Naive thymus-derived CD4-positive, alpha-beta T cell (primary cell): ENCODE measurements around the gene ARID1A. TPM values are rescaled to one million over a fixed set of nuclear protein-coding genes. Genes with fewer than 3 reads are reported as not detected.
A peak's percentile ranks its signal among the peaks of the same experiment; 100 is the strongest.

Experiments used
- ATAC-seq: fragments of 150-1000 bp; cut with Tn5 transposase; 2 replicates; pipeline ENCODE4 v1.10.0; 2021; ENCODE audit warnings: mild to moderate bottlenecking, moderate library complexity
- CTCF ChIA-PET: fragments of 350-600 bp; sonication (Branson Sonifier 250); formaldehyde crosslinking; loops from one replicate; lab custom pipeline; 2021; ENCODE audit warnings: antibody characterized with exemption; lab: Charles Lee
- POLR2A ChIA-PET: fragments of 350-600 bp; sonication (Branson Sonifier 250); formaldehyde crosslinking; loops from one replicate; lab custom pipeline; 2021; ENCODE audit warnings: antibody characterized with exemption, inconsistent platforms; lab: Charles Lee
- DNase-seq, 9 donors: peaks; one replicate each; pipeline versions ENCODE4 v3.0.0 to v3.0.0-alpha.2; 2020 to 2022; ENCODE audit warnings: mixed read lengths in 1 of 9
- H3K27ac ChIP-seq: one replicate; pipeline ENCODE4 v1.7.0; 2013; ENCODE audit warnings: mild to moderate bottlenecking, low read depth, low read length, moderate library complexity
- H3K27me3 ChIP-seq, 2 donors: one replicate each; pipeline ENCODE4 v1.7.0; 2013; ENCODE audit warnings: low read length in 2 of 2, mild to moderate bottlenecking in 2 of 2, moderate library complexity in 2 of 2; ENCODE audit not compliant: control insufficient read depth in 2 of 2, insufficient read depth in 2 of 2
- H3K36me3 ChIP-seq, 3 experiments: 1 replicate in 2 of 3; 2 replicates in 1 of 3; pipeline ENCODE4 v1.7.0; 2013; ENCODE audit warnings: low read length in 3 of 3, mild to moderate bottlenecking in 3 of 3, moderate library complexity in 1 of 3; ENCODE audit not compliant: insufficient read depth in 3 of 3, control insufficient read depth in 2 of 3
- H3K4me1 ChIP-seq, 2 donors: one replicate each; pipeline ENCODE4 v1.7.0; 2013; ENCODE audit warnings: low read length in 2 of 2, mild to moderate bottlenecking in 2 of 2, moderate library complexity in 1 of 2; ENCODE audit not compliant: control insufficient read depth in 2 of 2, insufficient read depth in 2 of 2
- H3K4me3 ChIP-seq: 2 replicates; pipeline ENCODE4 v1.7.0; 2013; ENCODE audit warnings: mild to moderate bottlenecking, low read length
- H3K9me3 ChIP-seq, 3 experiments: 1 replicate in 2 of 3; 2 replicates in 1 of 3; pipeline ENCODE4 v1.7.0; 2013; ENCODE audit warnings: low read length in 3 of 3; ENCODE audit not compliant: control insufficient read depth in 2 of 3
- H3K27ac Mint-ChIP-seq, 9 donors: one replicate each; pipeline ENCODE4 v1.8.0; 2020 to 2022; ENCODE audit warnings: mixed read lengths in 9 of 9, mild to moderate bottlenecking in 8 of 9, moderate library complexity in 5 of 9, inconsistent platforms in 2 of 9
- H3K27me3 Mint-ChIP-seq, 5 donors: one replicate each; pipeline ENCODE4 v1.8.0; 2021 to 2022; ENCODE audit warnings: mixed read lengths in 5 of 5, mild to moderate bottlenecking in 1 of 5
- H3K36me3 Mint-ChIP-seq, 5 donors: one replicate each; pipeline ENCODE4 v1.8.0; 2020 to 2022; ENCODE audit warnings: mixed read lengths in 5 of 5, mild to moderate bottlenecking in 3 of 5, inconsistent platforms in 1 of 5
- H3K4me1 Mint-ChIP-seq, 7 donors: one replicate each; pipeline ENCODE4 v1.8.0; 2020 to 2022; ENCODE audit warnings: mixed read lengths in 7 of 7, mild to moderate bottlenecking in 3 of 7, inconsistent platforms in 1 of 7
- H3K4me3 Mint-ChIP-seq, 10 donors: one replicate each; pipeline ENCODE4 v1.8.0; 2020 to 2022; ENCODE audit warnings: mild to moderate bottlenecking in 10 of 10, mixed read lengths in 10 of 10, moderate library complexity in 6 of 10, inconsistent platforms in 2 of 10
- H3K9me3 Mint-ChIP-seq, 11 donors: one replicate each; pipeline ENCODE4 v1.8.0; 2020 to 2022; ENCODE audit warnings: mixed read lengths in 11 of 11, mild to moderate bottlenecking in 4 of 11, inconsistent platforms in 1 of 11, moderate library complexity in 1 of 11
- intact Hi-C, 2 donors: fragments of 100-400 bp; cut with micrococcal nuclease; formaldehyde crosslinking; loops; one replicate each; pipeline ENCODE4 v1.15.1; 2023
- polyA plus RNA-seq, 2 donors: library from polyadenylated mRNA; unstranded; fragments of 300-500 nt; fragmentation: Illumina TruSeq; gene quantifications; one replicate each; pipeline ENCODE4 v1.2.3, GENCODE V29; 2021
- total RNA-seq, 6 experiments: library from RNA in 5 of 6; stranded (reverse) in 5 of 6; gene quantifications; 1 replicate in 5 of 6; 2 replicates in 1 of 6; pipeline ENCODE4 v1.2.3 and lab custom pipeline; 2021 to 2026

The ARID1A gene
- total and polyA plus RNA-seq, 7 experiments from 2014 or later, result 22.3 to 148 (median 127) TPM

- peaks cover 5 to 27% (median 13%) of the 10 kb centered on the region in 7 donors for H3K4me1 Mint-ChIP-seq
- ATAC-seq, result no peak
- Histone ChIP-seq H3K27me3 (no peaks in the 10 kb centered on the region), H3K9me3 (no peaks in the 10 kb centered on the region), H3K4me3 (no peak overlapping the region), H3K27ac (no peak overlapping the region), H3K4me1 (no peaks in the 10 kb centered on the region), H3K36me3 (peaks cover 35 to 98% (median 56%) of the 10 kb centered on the region in 3 experiments)
- ChIA-PET CTCF (no interaction called here), POLR2A (no interaction called here)
- DNase-seq, result no peak
- intact Hi-C loops, result no loop called here
- peaks cover 21 to 65% (median 49%) of the 10 kb centered on the region in 5 donors for H3K36me3 Mint-ChIP-seq
- peak overlapping the region in 6 of 9 donors; percentile 12 to 68 (median 34) for H3K27ac Mint-ChIP-seq
- H3K9me3 Mint-ChIP-seq, result no peaks in the 10 kb centered on the region
- no peaks in the 10 kb centered on the region for H3K27me3 Mint-ChIP-seq
- no peak overlapping the region for H3K4me3 Mint-ChIP-seq
Observed at GRCh38 chr1:26774462-26774861, 78.6 kb downstream of the ARID1A start.

GRCh38 chr1:26775666-26776065 lies 79.9 kb downstream of the ARID1A start:
- no peaks in the 10 kb centered on the region for H3K27me3 Mint-ChIP-seq
- no peaks in the 10 kb centered on the region for H3K9me3 Mint-ChIP-seq
- ATAC-seq (no peak), DNase-seq (no peak)
- peaks cover 21 to 66% (median 49%) of the 10 kb centered on the region in 5 donors for H3K36me3 Mint-ChIP-seq
- no peaks in the 10 kb centered on the region for H3K9me3 ChIP-seq
- CTCF ChIA-PET, result interaction anchor here (1.2 kb wide), 1 partner anchor 74 kb away, joined by 3 read pairs; no protein-coding TSS in a partner anchor
- POLR2A ChIA-PET, result interaction anchor here (1.7 kb wide), 1 partner anchor 12 kb away, joined by 7 read pairs; the partner anchor contains the start of gene PIGV
- H3K4me1 ChIP-seq, result no peaks in the 10 kb centered on the region
- no peaks in the 10 kb centered on the region for H3K27me3 ChIP-seq
- no peak overlapping the region for H3K4me3 ChIP-seq
- H3K27ac ChIP-seq, result no peak overlapping the region
- H3K27ac Mint-ChIP-seq, result peak overlapping the region in 6 of 9 donors; percentile 43 to 90 (median 62)
- intact Hi-C loops, result no loop called here
- H3K4me1 Mint-ChIP-seq, result peaks cover 5 to 26% (median 16%) of the 10 kb centered on the region in 7 donors
- H3K36me3 ChIP-seq, result peaks cover 33 to 98% (median 64%) of the 10 kb centered on the region in 3 experiments
- H3K4me3 Mint-ChIP-seq, result no peak overlapping the region

- no peak for ATAC-seq
- CTCF ChIA-PET, result interaction anchor here (0.6 to 2.3 kb wide), 3 partner anchors 10 to 102 kb away, joined by 3 to 8 read pairs (median 4); no protein-coding TSS in a partner anchor
- peaks cover 19 to 50% (median 28%) of the 10 kb centered on the region in 5 donors for H3K36me3 Mint-ChIP-seq
- H3K27ac ChIP-seq, result no peak overlapping the region
- intact Hi-C loops, result no loop called here
- H3K27me3 Mint-ChIP-seq, result no peaks in the 10 kb centered on the region
- no peaks in the 10 kb centered on the region for H3K9me3 ChIP-seq
- DNase-seq, result no peak
- peaks cover 12 to 65% (median 39%) of the 10 kb centered on the region in 3 experiments for H3K36me3 ChIP-seq
- H3K4me3 ChIP-seq, result no peak overlapping the region
- peaks cover 0 to under 1% of the 10 kb centered on the region in 2 donors for H3K4me1 ChIP-seq
- H3K4me1 Mint-ChIP-seq, result peaks cover 10 to 45% (median 41%) of the 10 kb centered on the region in 7 donors
- H3K9me3 Mint-ChIP-seq, result no peaks in the 10 kb centered on the region
- H3K27me3 ChIP-seq, result no peaks in the 10 kb centered on the region
- H3K4me3 Mint-ChIP-seq, result no peak overlapping the region
- peak overlapping the region in 7 of 9 donors; percentile 7 to 94 (median 69) for H3K27ac Mint-ChIP-seq
- POLR2A ChIA-PET, result interaction anchor here (1.9 to 2.9 kb wide), 3 partner anchors 9 to 111 kb away, joined by 4 to 19 read pairs (median 11); partner anchors contain the start of genes GPN2 and PIGV
Observed at GRCh38 chr1:26779098-26779668, 83.4 kb downstream of the ARID1A start.

GRCh38 chr1:26780344-26780957 lies 84.6 kb downstream of the ARID1A start:
- no peaks in the 10 kb centered on the region for H3K27me3 ChIP-seq
- H3K4me3 ChIP-seq, result no peak overlapping the region
- H3K27ac Mint-ChIP-seq, result peak overlapping the region in 5 of 9 donors; percentile 48 to 100 (median 74)
- H3K36me3 Mint-ChIP-seq, result peaks cover 11 to 37% (median 26%) of the 10 kb centered on the region in 5 donors
- CTCF ChIA-PET, result interaction anchor here (0.6 kb wide), 1 partner anchor 31 kb away, joined by 3 read pairs; no protein-coding TSS in a partner anchor
- peaks cover 2 to 52% (median 27%) of the 10 kb centered on the region in 3 experiments for H3K36me3 ChIP-seq
- H3K4me3 Mint-ChIP-seq, result no peak overlapping the region
- H3K9me3 Mint-ChIP-seq, result no peaks in the 10 kb centered on the region
- H3K9me3 ChIP-seq, result no peaks in the 10 kb centered on the region
- no peaks in the 10 kb centered on the region for H3K27me3 Mint-ChIP-seq
- POLR2A ChIA-PET, result interaction anchor here (1.3 to 2.9 kb wide), 3 partner anchors 8 to 87 kb away, joined by 4 to 19 read pairs (median 11); partner anchors contain the start of genes ARID1A and PIGV
- DNase-seq (no peak), ATAC-seq (no peak)
- peaks cover 19 to 57% (median 53%) of the 10 kb centered on the region in 7 donors for H3K4me1 Mint-ChIP-seq
- intact Hi-C loops, result no loop called here
- peaks cover 3 to 13% of the 10 kb centered on the region in 2 donors for H3K4me1 ChIP-seq
- H3K27ac ChIP-seq, result no peak overlapping the region

- no peaks in the 10 kb centered on the region for H3K9me3 Mint-ChIP-seq
- H3K27me3 Mint-ChIP-seq, result no peaks in the 10 kb centered on the region
- H3K4me3 ChIP-seq, result no peak overlapping the region
- H3K4me1 ChIP-seq, result peaks cover 12 to 22% of the 10 kb centered on the region in 2 donors
- H3K4me1 Mint-ChIP-seq, result peaks cover 27 to 66% (median 62%) of the 10 kb centered on the region in 7 donors
- no peaks in the 10 kb centered on the region for H3K27me3 ChIP-seq
- POLR2A ChIA-PET, result interaction anchor here (0.6 to 1.3 kb wide), 6 partner anchors 10 to 88 kb away, joined by 3 to 5 read pairs (median 4); partner anchors contain the start of gene ARID1A
- peaks cover 11 to 32% (median 26%) of the 10 kb centered on the region in 5 donors for H3K36me3 Mint-ChIP-seq
- H3K9me3 ChIP-seq, result no peaks in the 10 kb centered on the region
- H3K36me3 ChIP-seq, result peaks cover 0 to 44% (median 22%) of the 10 kb centered on the region in 3 experiments
- peak overlapping the region in 1 of 10 donors; percentile 2 for H3K4me3 Mint-ChIP-seq
- H3K27ac Mint-ChIP-seq, result peak overlapping the region in 6 of 9 donors; percentile 21 to 100 (median 56)
- H3K27ac ChIP-seq, result peak overlapping the region; percentile 6
- ATAC-seq, result no peak
- intact Hi-C loops, result no loop called here
- CTCF ChIA-PET, result interaction anchor here (0.6 to 0.9 kb wide), 2 partner anchors 30 to 104 kb away, joined by 3 read pairs; no protein-coding TSS in a partner anchor
- DNase-seq, result no peak
Observed at GRCh38 chr1:26781206-26781825, 85.5 kb downstream of the ARID1A start.
